B cell (primary cell): Measurements from ENCODE around the gene IL34.

Experiments
- EZH2 ChIP-seq: IDR thresholded peaks from 2 replicates; pipeline ENCODE4 v1.6.1; 2012; ENCODE audit warnings: borderline replicate concordance, low read depth, mild to moderate bottlenecking, moderate library complexity, low read length; ENCODE audit not compliant: insufficient read depth, poor library complexity, severe bottlenecking
- TF ChIP-seq, protein P1 (sequence below): fragments of 200-600 bp; IDR thresholded peaks from one replicate; pipeline ENCODE4 v1.8.0; 2022; ENCODE audit warnings: antibody characterized with exemption, mild to moderate bottlenecking

DNA sequence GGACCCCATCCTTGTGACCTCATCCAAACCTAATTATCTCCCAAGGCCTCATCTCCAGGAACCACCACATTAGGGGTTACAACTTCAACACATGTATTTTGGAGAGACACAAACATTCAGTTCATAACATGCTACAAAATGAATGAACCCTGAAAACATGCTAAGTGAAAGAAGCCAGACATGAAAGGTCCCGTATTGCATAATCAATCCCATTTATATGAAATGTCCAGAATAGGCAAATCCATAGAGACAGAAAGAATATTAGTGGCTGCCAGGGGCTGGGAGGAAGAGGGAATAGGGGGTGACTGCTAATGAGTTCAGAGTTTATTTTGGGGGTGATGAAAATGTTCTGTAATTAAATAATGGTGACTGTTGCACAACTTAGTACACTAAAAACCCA is 3.7 kb upstream of the IL34 start:
- TF ChIP-seq, protein P1, sequence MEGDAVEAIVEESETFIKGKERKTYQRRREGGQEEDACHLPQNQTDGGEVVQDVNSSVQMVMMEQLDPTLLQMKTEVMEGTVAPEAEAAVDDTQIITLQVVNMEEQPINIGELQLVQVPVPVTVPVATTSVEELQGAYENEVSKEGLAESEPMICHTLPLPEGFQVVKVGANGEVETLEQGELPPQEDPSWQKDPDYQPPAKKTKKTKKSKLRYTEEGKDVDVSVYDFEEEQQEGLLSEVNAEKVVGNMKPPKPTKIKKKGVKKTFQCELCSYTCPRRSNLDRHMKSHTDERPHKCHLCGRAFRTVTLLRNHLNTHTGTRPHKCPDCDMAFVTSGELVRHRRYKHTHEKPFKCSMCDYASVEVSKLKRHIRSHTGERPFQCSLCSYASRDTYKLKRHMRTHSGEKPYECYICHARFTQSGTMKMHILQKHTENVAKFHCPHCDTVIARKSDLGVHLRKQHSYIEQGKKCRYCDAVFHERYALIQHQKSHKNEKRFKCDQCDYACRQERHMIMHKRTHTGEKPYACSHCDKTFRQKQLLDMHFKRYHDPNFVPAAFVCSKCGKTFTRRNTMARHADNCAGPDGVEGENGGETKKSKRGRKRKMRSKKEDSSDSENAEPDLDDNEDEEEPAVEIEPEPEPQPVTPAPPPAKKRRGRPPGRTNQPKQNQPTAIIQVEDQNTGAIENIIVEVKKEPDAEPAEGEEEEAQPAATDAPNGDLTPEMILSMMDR = no peak
- no peak for TF ChIP-seq EZH2
